Panc1 (cell line): Measurements from ENCODE around the gene IFT172. TPM values are rescaled to one million over a fixed set of nuclear protein-coding genes. Genes with fewer than 3 reads are reported as not detected.

Experiments used
- ATAC-seq: fragments of 200-7000 bp; cut with Tn5 transposase; 2 replicates; pipeline ENCODE4 v1.9.1; 2020; ENCODE audit warnings: mild to moderate bottlenecking, moderate library complexity
- BruUV-seq: library from RNA; stranded (reverse); fragments of 400-500 nt; replicated peaks from 2 replicates; lab custom pipeline; 2021; lab: Mats Ljungman, UMichigan
- CTCF ChIA-PET: fragments of 300-600 bp; sonication (Branson Sonifier 250); formaldehyde crosslinking; loops from one replicate; lab custom pipeline; 2022; ENCODE audit warnings: antibody characterized with exemption; lab: Charles Lee
- POLR2A ChIA-PET: fragments of 300-600 bp; sonication (Branson Sonifier 250); formaldehyde crosslinking; loops from one replicate; lab custom pipeline; 2022; ENCODE audit warnings: antibody characterized with exemption; lab: Charles Lee
- DNase-seq: peaks from one replicate; pipeline ENCODE4 v3.0.0-alpha.2; 2010; ENCODE audit warnings: low read depth, low spot score
- H3K27ac ChIP-seq: 2 replicates; pipeline ENCODE4 v1.5.1; 2011; ENCODE audit warnings: mild to moderate bottlenecking, low read length, inconsistent platforms
- H3K27me3 ChIP-seq: fragments of 200-500 bp; sonication (Bioruptor generic); 2 replicates; pipeline ENCODE4 v1.6.0; 2014; ENCODE audit warnings: low read length, inconsistent platforms; ENCODE audit not compliant: control insufficient read depth, insufficient read depth
- H3K36me3 ChIP-seq: fragments of 200-500 bp; sonication (Bioruptor generic); 2 replicates; pipeline ENCODE4 v1.5.1; 2014; ENCODE audit warnings: inconsistent platforms, mild to moderate bottlenecking, low read length, moderate library complexity; ENCODE audit not compliant: control insufficient read depth, insufficient read depth
- H3K4me1 ChIP-seq: 2 replicates; pipeline ENCODE4 v1.5.1; 2011; ENCODE audit warnings: inconsistent platforms, mild to moderate bottlenecking, low read length, moderate library complexity; ENCODE audit not compliant: control insufficient read depth, insufficient read depth
- H3K4me3 ChIP-seq, 2 experiments: 2 replicates each; pipeline ENCODE4 v1.5.1; 2011 to 2012; ENCODE audit warnings: low read depth in 2 of 2, low read length in 2 of 2, mild to moderate bottlenecking in 2 of 2, inconsistent platforms in 1 of 2, moderate library complexity in 1 of 2
- H3K9me3 ChIP-seq: fragments of 200-500 bp; sonication (Bioruptor generic); 2 replicates; pipeline ENCODE4 v1.5.1; 2014; ENCODE audit warnings: low read depth, mild to moderate bottlenecking, inconsistent platforms, low read length, moderate library complexity; ENCODE audit not compliant: control insufficient read depth, insufficient read depth
- CTCF ChIP-seq: fragments of 450-650 bp; IDR thresholded peaks from 2 replicates; pipeline ENCODE4 v1.5.1; 2017; ENCODE audit warnings: mild to moderate bottlenecking
- POLR2AphosphoS5 ChIP-seq: IDR thresholded peaks from 2 replicates; pipeline ENCODE4 v1.6.1; 2012; ENCODE audit warnings: mild to moderate bottlenecking, low read depth, low read length, moderate library complexity
- REST ChIP-seq, 2 experiments: IDR thresholded peaks; 2 replicates each; pipeline ENCODE4 v1.6.1; 2011 to 2012; ENCODE audit warnings: low read depth in 2 of 2, control low read depth in 1 of 2, low read length in 1 of 2, mild to moderate bottlenecking in 1 of 2, moderate library complexity in 1 of 2; ENCODE audit not compliant: insufficient read depth in 1 of 2
- SIN3A ChIP-seq: IDR thresholded peaks from 2 replicates; pipeline ENCODE4 v1.6.1; 2012; ENCODE audit warnings: low read depth, mild to moderate bottlenecking, low read length, moderate library complexity, borderline replicate concordance; ENCODE audit not compliant: insufficient read depth
- TCF7L2 ChIP-seq: IDR thresholded peaks from 2 replicates; pipeline ENCODE4 v1.6.1; 2011; ENCODE audit warnings: mild to moderate bottlenecking, low read depth, low read length, inconsistent platforms
- in situ Hi-C: cut with HindIII; loops from 2 replicates; pipeline ENCODE4 v1.10.0; 2016; ENCODE audit warnings: low sequenced_read_pairs, low pct_unique_long_range_greater_than_20kb
- intact Hi-C: fragments of 100-400 bp; cut with micrococcal nuclease; formaldehyde crosslinking; loops from one replicate; pipeline ENCODE4 v1.10.0; 2022; ENCODE audit not compliant: unreplicated experiment
- total RNA-seq: library from RNA; stranded (reverse); gene quantifications from one replicate; pipeline ENCODE4 v1.2.1, GENCODE V29; 2021; ENCODE audit not compliant: unreplicated experiment

The IFT172 gene
- total RNA-seq, 1 experiment from 2014 or later: 16.7 TPM

- no peak overlapping the region for H3K27ac ChIP-seq
- no peaks in the 10 kb centered on the region for H3K36me3 ChIP-seq
- TF ChIP-seq REST (IDR thresholded peaks at IDR 0.05; ENCODE audit: insufficient read depth in 1 of 2, low read depth in 2 of 2, low read length in 1 of 2) (no peak), POLR2AphosphoS5 (no peak), CTCF (no peak), TCF7L2 (no peak), SIN3A (no peak)
- POLR2A ChIA-PET: no interaction called here
- BruUV-seq: no TSS peak
- no peaks in the 10 kb centered on the region for H3K9me3 ChIP-seq
- ATAC-seq: no peak
- DNase-seq: no peak
- no peak overlapping the region for H3K4me3 ChIP-seq
- H3K27me3 ChIP-seq: no peaks in the 10 kb centered on the region
- CTCF ChIA-PET: no interaction called here
- intact Hi-C loops: no loop called here
- in situ Hi-C loops: no loop called here
- H3K4me1 ChIP-seq: no peaks in the 10 kb centered on the region
These were observed 17.0 kb upstream of the IFT172 start for GRCh38 chr2:27506587-27506986.

GRCh38 chr2:27502142-27502541, 12.6 kb upstream of the IFT172 start:
- no peaks in the 10 kb centered on the region for H3K36me3 ChIP-seq
- no peak overlapping the region for H3K27ac ChIP-seq
- DNase-seq (no peak), ATAC-seq (no peak)
- ChIA-PET CTCF (no interaction called here), POLR2A (no interaction called here)
- TF ChIP-seq TCF7L2 (no peak), POLR2AphosphoS5 (no peak), SIN3A (no peak), REST (IDR thresholded peaks at IDR 0.05; ENCODE audit: insufficient read depth in 1 of 2, low read depth in 2 of 2, low read length in 1 of 2) (no peak), CTCF (no peak)
- in situ Hi-C loops (no loop called here), intact Hi-C loops (no loop called here)
- no peak overlapping the region for H3K4me3 ChIP-seq
- peaks cover 11% of the 10 kb centered on the region; the same call in 1 of the 2 replicates for H3K27me3 ChIP-seq
- no peaks in the 10 kb centered on the region for H3K9me3 ChIP-seq
- BruUV-seq: no TSS peak
- no peaks in the 10 kb centered on the region for H3K4me1 ChIP-seq
